NK-92 treated with Interleukin-12 subunit alpha and Interleukin-12 subunit beta, amount 100 ng/mL, for 24 hours (cell line): ENCODE data around the gene DNAAF2.
"Not testable (repeated sequence)": the region's sequence is repeated elsewhere in the genome, so short reads cannot be mapped to it uniquely, and the experiment has no call there.

Experiments used
- DNase-seq: peaks from one replicate; lab custom pipeline; 2025; lab: John Stamatoyannopoulos, UW

DNAAF2 gene

GRCh38 chr14:49584981-49585640 lies 49.9 kb downstream of the DNAAF2 start:
- not testable (repeated sequence) for DNase-seq

GRCh38 chr14:49584058-49584457 lies 51.0 kb downstream of the DNAAF2 start:
- DNase-seq: no peak

GRCh38 chr14:49583629-49584028 lies 51.4 kb downstream of the DNAAF2 start:
- DNase-seq: no peak

GRCh38 chr14:49582113-49582977 lies 52.7 kb downstream of the DNAAF2 start:
- no peak for DNase-seq

- DNase-seq: no peak
These were observed 53.6 kb downstream of the DNAAF2 start for GRCh38 chr14:49581209-49582112.

- DNase-seq: no peak
These were observed 55.2 kb downstream of the DNAAF2 start for GRCh38 chr14:49579841-49580240.

- no peak for DNase-seq
These were observed 56.9 kb downstream of the DNAAF2 start for GRCh38 chr14:49578141-49578540.
